Endothelial cell of umbilical vein (primary cell): ENCODE results near the gene SFRP2.

Experiments
- EZH2 ChIP-seq: IDR thresholded peaks from 2 replicates; pipeline ENCODE4 v1.6.1; 2012; ENCODE audit warnings: borderline replicate concordance, low read depth, mild to moderate bottlenecking, moderate library complexity, low read length, inconsistent platforms; ENCODE audit not compliant: severe bottlenecking
- MYC ChIP-seq: IDR thresholded peaks from one replicate; pipeline ENCODE4 v1.6.1; 2011; ENCODE audit warnings: mild to moderate bottlenecking, low read depth, low read length
- POLR2A ChIP-seq: IDR thresholded peaks from 2 replicates; pipeline ENCODE4 v1.6.1; 2012; ENCODE audit warnings: low read depth, mild to moderate bottlenecking, control low read depth, low read length
- TF ChIP-seq, protein P1 (sequence below), 2 donors: IDR thresholded peaks; 1 replicate in 1 of 2; 2 replicates in 1 of 2; pipeline ENCODE4 v1.5.1; 2011; ENCODE audit warnings: low read length in 2 of 2, mild to moderate bottlenecking in 2 of 2, moderate library complexity in 2 of 2, control low read depth in 1 of 2, inconsistent platforms in 1 of 2, low read depth in 1 of 2; ENCODE audit not compliant: insufficient read depth in 1 of 2; ENCODE audit errors: extremely low read depth in 1 of 2

GRCh38 chr4:153758136-153758535 is 30.7 kb downstream of the SFRP2 start:
- TF ChIP-seq EZH2 = no peak
- no peak for TF ChIP-seq POLR2A
- TF ChIP-seq, protein P1, sequence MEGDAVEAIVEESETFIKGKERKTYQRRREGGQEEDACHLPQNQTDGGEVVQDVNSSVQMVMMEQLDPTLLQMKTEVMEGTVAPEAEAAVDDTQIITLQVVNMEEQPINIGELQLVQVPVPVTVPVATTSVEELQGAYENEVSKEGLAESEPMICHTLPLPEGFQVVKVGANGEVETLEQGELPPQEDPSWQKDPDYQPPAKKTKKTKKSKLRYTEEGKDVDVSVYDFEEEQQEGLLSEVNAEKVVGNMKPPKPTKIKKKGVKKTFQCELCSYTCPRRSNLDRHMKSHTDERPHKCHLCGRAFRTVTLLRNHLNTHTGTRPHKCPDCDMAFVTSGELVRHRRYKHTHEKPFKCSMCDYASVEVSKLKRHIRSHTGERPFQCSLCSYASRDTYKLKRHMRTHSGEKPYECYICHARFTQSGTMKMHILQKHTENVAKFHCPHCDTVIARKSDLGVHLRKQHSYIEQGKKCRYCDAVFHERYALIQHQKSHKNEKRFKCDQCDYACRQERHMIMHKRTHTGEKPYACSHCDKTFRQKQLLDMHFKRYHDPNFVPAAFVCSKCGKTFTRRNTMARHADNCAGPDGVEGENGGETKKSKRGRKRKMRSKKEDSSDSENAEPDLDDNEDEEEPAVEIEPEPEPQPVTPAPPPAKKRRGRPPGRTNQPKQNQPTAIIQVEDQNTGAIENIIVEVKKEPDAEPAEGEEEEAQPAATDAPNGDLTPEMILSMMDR (IDR thresholded peaks at IDR 0.05; ENCODE audit: extremely low read depth in 1 of 2, insufficient read depth in 1 of 2, low read depth in 1 of 2, low read length in 2 of 2) = no peak
- no peak for TF ChIP-seq MYC
